GM21381 (cell line): ENCODE data around the gene TBX19.

Source experiments
- ATAC-seq: cut with Tn5 transposase; IDR thresholded peaks from one replicate; pipeline ENCODE4 v1.9.1; 2021; ENCODE audit warnings: mild to moderate bottlenecking, moderate library complexity; ENCODE audit not compliant: unreplicated experiment

Gene TBX19

GRCh38 chr1:168280296-168280927, at the start of gene TBX19:
TBX19 (plus strand) TSS chr1:168280877; CDS start chr1:168281091, 214 bp downstream.
- ATAC-seq = no peak

DNA sequence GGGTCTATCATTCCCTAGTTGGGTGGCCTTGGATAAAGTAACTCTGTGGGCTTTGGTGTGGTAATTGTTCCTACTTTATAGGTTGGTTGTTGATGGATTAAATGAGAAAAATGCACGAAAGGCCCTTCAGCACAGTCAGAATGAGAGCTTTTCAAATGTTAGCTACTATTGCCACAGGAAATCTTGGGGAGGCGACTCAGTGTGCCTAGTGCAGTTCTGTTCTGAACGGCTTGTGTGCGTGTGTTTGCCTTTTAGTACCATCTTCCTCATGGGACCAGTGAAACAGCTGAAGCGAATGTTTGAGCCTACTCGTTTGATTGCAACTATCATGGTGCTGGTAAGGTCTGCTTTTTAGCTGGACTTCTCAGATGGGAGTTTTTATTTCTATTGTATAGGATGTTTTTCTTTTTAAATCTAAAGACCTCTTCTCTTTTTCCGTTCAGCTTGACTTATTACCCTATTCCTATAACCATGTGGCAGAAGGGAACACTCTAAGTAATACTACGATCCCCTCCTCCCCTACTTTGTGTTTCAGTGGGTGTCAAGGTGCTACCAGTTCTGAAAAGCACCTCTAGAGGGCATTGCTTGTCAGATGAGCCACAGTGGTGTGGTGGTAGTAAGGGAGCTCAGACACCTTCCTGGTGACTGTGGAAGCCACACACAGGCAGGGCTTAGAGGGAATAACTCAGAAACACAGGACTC, 45.7 kb upstream of the TBX19 start:
- ATAC-seq = peak; percentile 90

DNA sequence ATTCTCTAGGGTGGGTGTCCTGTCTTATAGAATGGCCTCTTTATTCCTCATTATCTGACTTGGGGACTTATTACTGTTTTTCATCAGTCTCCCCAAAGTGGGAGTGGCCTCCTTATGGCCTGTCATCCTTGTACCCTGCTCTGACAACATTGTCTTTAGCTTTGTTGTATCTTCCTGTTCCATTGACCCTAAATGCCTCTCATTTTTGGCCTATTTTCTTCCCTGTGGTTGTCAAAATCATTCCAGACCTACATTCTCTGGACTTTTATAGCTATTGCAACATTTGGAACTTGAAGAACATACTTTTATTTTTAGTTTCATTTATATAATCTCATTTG, 45.2 kb upstream of the TBX19 start:
- ATAC-seq = no peak

DNA sequence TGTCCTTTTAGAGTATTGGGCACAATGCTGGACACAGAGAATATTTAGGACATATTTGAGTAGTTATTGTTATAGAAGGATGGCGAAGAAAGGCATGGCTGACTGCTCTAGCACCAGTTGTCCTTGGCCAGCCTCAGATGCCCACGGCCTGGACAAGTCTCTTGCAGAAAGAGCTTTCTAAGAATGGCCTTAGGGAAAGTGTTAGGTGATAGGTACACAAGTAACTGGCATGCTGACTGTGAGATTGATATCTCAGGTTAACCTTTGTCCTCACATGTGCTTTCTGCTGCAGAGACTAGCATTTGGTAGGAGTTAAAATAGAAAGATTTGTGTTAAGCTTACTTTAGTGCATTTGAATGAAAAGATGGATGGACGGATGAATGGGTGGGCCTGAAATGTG, 44.7 kb upstream of the TBX19 start:
- ATAC-seq = no peak

- ATAC-seq = no peak
Measured at GRCh38 chr1:168236836-168237611, 43.7 kb upstream of the TBX19 start.

DNA sequence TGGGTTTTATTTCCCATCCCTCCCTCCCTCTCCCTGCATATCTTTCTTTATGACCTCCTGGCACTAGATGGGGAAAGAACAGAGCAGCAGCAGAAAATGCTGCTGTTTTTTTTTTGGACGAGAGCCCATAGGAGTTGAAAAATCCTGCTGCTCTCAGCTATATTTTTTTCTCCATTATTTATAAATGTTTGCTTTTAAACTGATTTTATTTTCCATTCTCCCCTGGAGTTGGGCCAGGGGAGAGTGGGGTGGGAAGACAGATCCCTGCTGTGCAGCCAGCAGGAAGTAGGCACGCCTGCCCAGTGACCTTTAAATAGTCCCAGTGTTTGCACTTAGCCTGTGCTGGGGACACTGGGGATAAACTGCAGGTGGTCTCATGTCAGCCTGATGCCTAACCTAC, 37.5 kb upstream of the TBX19 start:
- no peak for ATAC-seq

- no peak for ATAC-seq
Measured at GRCh38 chr1:168243636-168244212, 37.0 kb upstream of the TBX19 start.

DNA sequence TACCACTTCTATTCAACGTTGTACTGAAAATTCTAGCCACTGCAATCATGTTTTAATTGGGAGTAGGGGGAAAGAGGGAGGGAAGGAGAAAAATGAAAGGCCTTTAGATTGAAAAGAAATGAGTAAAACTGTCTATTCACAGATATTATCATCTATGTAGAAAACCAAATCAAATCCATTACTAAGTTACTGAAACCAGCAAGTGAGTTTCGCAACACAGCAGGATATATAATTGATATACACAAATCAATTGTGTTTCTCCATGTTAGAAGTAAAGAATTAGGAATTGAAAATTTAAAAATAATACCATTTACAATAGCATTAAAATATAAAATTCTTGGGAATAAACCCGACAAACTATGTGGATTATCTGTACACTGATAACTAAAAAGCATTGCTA, 35.6 kb upstream of the TBX19 start:
- no peak for ATAC-seq

DNA sequence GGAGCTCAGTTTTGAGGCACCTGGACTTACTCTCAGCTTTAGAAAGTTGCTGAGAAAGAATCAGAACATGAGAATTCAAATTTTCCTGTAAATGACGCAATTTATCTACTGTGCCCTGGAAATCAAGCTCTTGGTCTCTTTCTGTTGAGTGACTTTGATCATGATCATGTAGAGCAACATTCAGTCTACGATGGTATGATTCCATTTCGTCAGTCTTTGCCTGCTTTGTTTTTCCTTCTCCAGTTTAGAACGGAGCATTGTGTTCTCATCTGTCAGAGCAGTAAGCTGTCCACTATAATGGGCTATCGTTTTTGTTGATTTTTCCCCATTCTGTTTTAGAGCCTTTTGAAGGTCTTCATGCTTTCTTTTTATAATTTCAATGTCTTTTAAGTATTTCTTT, 34.2 kb upstream of the TBX19 start:
- ATAC-seq = no peak

- no peak for ATAC-seq
Measured at GRCh38 chr1:168252204-168252733, 28.4 kb upstream of the TBX19 start.

- ATAC-seq = no peak
Measured at GRCh38 chr1:168256164-168256563, 24.5 kb upstream of the TBX19 start.

DNA sequence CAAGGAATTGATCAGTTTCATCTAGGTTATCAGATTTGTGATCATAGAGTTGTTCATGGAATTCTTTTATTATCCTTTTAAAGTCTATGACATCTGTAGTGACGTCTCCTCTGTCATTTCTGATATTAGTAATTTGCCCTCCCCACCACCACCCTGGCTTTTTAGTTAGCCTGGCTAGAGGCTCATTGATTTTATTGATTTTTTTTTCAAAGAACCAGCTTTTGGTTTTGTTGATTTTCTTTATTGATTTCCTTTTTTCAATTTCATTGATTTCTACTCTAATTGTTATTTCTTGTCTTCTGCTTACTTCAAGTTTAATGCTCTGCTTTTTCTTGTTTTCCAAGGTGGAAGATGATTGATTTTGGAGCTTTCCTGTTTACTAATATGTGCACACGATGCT, 23.3 kb upstream of the TBX19 start:
- ATAC-seq = no peak

GRCh38 chr1:168259567-168259966, 21.1 kb upstream of the TBX19 start:
- ATAC-seq = no peak

- no peak for ATAC-seq
Measured at GRCh38 chr1:168260393-168260792, 20.3 kb upstream of the TBX19 start.

DNA sequence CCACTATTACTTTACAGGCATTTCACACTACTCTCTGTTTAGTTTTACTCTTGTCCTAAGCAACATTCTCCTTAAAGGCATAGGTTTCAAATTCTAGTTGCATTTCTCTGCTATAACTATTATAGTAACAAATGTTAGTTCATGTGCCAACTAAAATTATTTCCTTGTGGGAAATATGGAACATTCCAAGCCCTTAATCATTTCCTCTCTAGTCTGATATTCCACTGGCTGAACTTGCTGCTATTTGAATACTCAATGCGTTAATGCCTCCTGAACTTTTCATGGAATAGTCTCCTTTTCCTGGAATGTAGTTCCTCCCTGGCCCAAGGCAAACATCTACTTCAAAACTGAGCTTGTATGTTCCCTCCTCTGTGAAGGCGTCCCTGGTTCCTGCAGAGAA, 19.3 kb upstream of the TBX19 start:
- ATAC-seq = no peak

GRCh38 chr1:168263130-168263529, 17.5 kb upstream of the TBX19 start:
- no peak for ATAC-seq

- ATAC-seq = no peak
Measured at GRCh38 chr1:168264296-168264695, 16.4 kb upstream of the TBX19 start.

GRCh38 chr1:168265596-168265995, 15.1 kb upstream of the TBX19 start:
- no peak for ATAC-seq

DNA sequence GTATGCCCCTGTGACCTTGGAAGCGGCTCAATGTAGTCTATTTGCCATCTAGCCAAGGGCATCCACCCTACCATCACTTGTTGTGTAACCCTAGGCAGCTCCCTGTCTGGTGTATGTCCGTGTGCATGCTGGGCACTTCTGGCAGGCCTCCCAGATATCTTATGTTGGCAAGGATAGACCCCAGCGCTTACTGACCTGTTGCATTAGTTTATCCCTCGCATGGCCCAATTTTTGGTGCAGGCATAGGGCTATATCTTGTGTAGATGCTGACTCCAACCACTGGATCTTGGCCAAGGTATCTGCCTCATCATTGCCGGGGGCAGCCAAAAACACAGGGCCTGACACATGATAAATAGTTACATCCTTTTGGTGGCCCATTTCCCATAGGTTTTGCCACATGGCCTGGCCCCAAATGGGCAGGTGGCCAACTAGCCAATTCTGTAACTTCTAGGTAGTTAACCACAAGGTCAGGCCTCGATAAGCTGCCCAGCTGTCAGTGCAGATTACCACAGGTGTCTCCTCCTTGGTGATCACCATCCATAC, 14.0 kb upstream of the TBX19 start:
- no peak for ATAC-seq

- ATAC-seq = no peak
Measured at GRCh38 chr1:168271636-168272035, 9.0 kb upstream of the TBX19 start.

- no peak for ATAC-seq
Measured at GRCh38 chr1:168273575-168273974, 7.1 kb upstream of the TBX19 start.
